ENCODE results near the gene ALCAM. TPM values are rescaled to one million over a fixed set of nuclear protein-coding genes. Genes with fewer than 3 reads are reported as not detected.

Gene ALCAM
- total RNA-seq, 1 donor from 2014 or later, result 28.6 TPM

- Mint-ChIP-seq H3K4me3 (ENCODE audit: low read depth) (no peak overlapping the region), H3K27me3 (no peaks in the 10 kb centered on the region), H3K27ac (no peak overlapping the region), H3K4me1 (ENCODE audit: low read depth) (no peaks in the 10 kb centered on the region), H3K9me3 (ENCODE audit: low read depth) (no peaks in the 10 kb centered on the region), H3K36me3 (ENCODE audit: insufficient read depth) (no peaks in the 10 kb centered on the region)
- TF ChIP-seq CTCF (IDR thresholded peaks at IDR 0.05; ENCODE audit: unreplicated experiment), result no peak
- DNase-seq (ENCODE audit: low spot score, unreplicated experiment), result no peak
Measured at GRCh38 chr3:105327662-105328337, 38.9 kb upstream of the ALCAM start.

GRCh38 chr3:105328338-105328730 is 38.4 kb upstream of the ALCAM start:
- Mint-ChIP-seq H3K4me1 (ENCODE audit: low read depth) (no peaks in the 10 kb centered on the region), H3K27ac (no peak overlapping the region)
- TF ChIP-seq CTCF (IDR thresholded peaks at IDR 0.05; ENCODE audit: unreplicated experiment), result no peak

GRCh38 chr3:105332961-105333360 is 33.7 kb upstream of the ALCAM start:
- no peak overlapping the region for H3K27ac Mint-ChIP-seq
- H3K36me3 Mint-ChIP-seq (ENCODE audit: insufficient read depth), result no peaks in the 10 kb centered on the region
- H3K4me1 Mint-ChIP-seq (ENCODE audit: low read depth), result no peaks in the 10 kb centered on the region
- no peaks in the 10 kb centered on the region for H3K27me3 Mint-ChIP-seq
- no peak for DNase-seq (ENCODE audit: low spot score, unreplicated experiment)
- H3K9me3 Mint-ChIP-seq (ENCODE audit: low read depth), result peaks cover 4% of the 10 kb centered on the region
- TF ChIP-seq CTCF (IDR thresholded peaks at IDR 0.05; ENCODE audit: unreplicated experiment), result no peak
- H3K4me3 Mint-ChIP-seq (ENCODE audit: low read depth), result no peak overlapping the region

More at GRCh38 chr3:105328338-105328730, 38.4 kb upstream of the ALCAM start:
- Mint-ChIP-seq H3K9me3 (ENCODE audit: low read depth) (peaks cover 4% of the 10 kb centered on the region), H3K36me3 (ENCODE audit: insufficient read depth) (no peaks in the 10 kb centered on the region), H3K27me3 (no peaks in the 10 kb centered on the region), H3K4me3 (ENCODE audit: low read depth) (no peak overlapping the region)
- DNase-seq (ENCODE audit: low spot score, unreplicated experiment), result no peak

- Mint-ChIP-seq H3K36me3 (ENCODE audit: insufficient read depth) (no peaks in the 10 kb centered on the region), H3K27ac (no peak overlapping the region), H3K4me1 (ENCODE audit: low read depth) (no peaks in the 10 kb centered on the region), H3K4me3 (ENCODE audit: low read depth) (no peak overlapping the region), H3K27me3 (no peaks in the 10 kb centered on the region), H3K9me3 (ENCODE audit: low read depth) (peaks cover 4% of the 10 kb centered on the region)
- DNase-seq (ENCODE audit: low spot score, unreplicated experiment), result no peak
- no peak for TF ChIP-seq CTCF (IDR thresholded peaks at IDR 0.05; ENCODE audit: unreplicated experiment)
Measured at GRCh38 chr3:105334138-105334882, 32.4 kb upstream of the ALCAM start.

GRCh38 chr3:105339946-105340345 is 26.8 kb upstream of the ALCAM start:
- Mint-ChIP-seq H3K36me3 (ENCODE audit: insufficient read depth) (no peaks in the 10 kb centered on the region), H3K27me3 (no peaks in the 10 kb centered on the region), H3K4me3 (ENCODE audit: low read depth) (no peak overlapping the region), H3K9me3 (ENCODE audit: low read depth) (no peaks in the 10 kb centered on the region), H3K27ac (no peak overlapping the region), H3K4me1 (ENCODE audit: low read depth) (no peaks in the 10 kb centered on the region)
- no peak for DNase-seq (ENCODE audit: low spot score, unreplicated experiment)
- no peak for TF ChIP-seq CTCF (IDR thresholded peaks at IDR 0.05; ENCODE audit: unreplicated experiment)
